GM19438 (cell line): ENCODE results near the gene SEPTIN8.

Experiments
- ATAC-seq: cut with Tn5 transposase; IDR thresholded peaks from one replicate; pipeline ENCODE4 v1.9.1; 2021; ENCODE audit warnings: low read depth; ENCODE audit not compliant: unreplicated experiment

The SEPTIN8 gene

GRCh38 chr5:132718544-132719312, 58.3 kb downstream of the SEPTIN8 start:
- ATAC-seq = no peak

GRCh38 chr5:132714456-132715307, 62.4 kb downstream of the SEPTIN8 start:
- ATAC-seq = no peak

- no peak for ATAC-seq
Observed at GRCh38 chr5:132708645-132709044, 68.4 kb downstream of the SEPTIN8 start.

GRCh38 chr5:132704875-132705274, 72.2 kb downstream of the SEPTIN8 start:
- no peak for ATAC-seq
